ENCODE data around the gene WDFY2. TPM values are rescaled to one million over a fixed set of nuclear protein-coding genes. Genes with fewer than 3 reads are reported as not detected.
"Not testable (repeated sequence)": the region's sequence is repeated elsewhere in the genome, so short reads cannot be mapped to it uniquely, and the experiment has no call there.

Gene WDFY2
- total RNA-seq, 1 donor, result 10.2 TPM

DNA sequence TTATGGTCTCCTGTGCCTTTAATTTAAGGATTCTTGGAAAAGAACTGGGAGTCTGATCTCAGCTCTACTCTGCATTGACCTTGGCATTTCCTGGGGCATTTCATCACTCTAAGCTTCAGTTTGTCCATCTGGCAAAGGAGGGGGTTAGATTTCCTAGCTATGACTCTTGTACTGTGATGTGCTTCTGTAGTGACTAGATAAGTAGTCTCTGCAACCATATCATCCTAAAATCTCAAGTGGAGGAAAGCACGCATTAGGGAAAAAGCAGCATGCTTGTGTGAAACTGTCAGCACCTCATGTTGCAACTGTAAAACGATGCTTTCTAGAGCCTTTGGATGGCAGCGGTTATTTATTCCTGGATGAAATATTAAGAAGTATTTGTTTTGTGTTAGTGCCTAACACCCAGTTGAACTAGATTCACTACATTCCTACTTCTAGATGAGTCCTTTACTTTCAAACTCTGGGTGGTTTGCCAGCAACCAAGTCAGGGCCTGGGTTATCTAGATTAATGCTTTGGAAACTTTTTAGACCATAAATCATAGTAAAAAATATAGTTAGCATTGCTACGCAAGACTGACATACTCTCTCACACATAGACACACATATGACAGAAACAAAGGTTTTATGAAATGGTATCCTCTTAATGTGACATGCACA is 6.8 kb downstream of the WDFY2 start:
- TF ChIP-seq, protein P1, sequence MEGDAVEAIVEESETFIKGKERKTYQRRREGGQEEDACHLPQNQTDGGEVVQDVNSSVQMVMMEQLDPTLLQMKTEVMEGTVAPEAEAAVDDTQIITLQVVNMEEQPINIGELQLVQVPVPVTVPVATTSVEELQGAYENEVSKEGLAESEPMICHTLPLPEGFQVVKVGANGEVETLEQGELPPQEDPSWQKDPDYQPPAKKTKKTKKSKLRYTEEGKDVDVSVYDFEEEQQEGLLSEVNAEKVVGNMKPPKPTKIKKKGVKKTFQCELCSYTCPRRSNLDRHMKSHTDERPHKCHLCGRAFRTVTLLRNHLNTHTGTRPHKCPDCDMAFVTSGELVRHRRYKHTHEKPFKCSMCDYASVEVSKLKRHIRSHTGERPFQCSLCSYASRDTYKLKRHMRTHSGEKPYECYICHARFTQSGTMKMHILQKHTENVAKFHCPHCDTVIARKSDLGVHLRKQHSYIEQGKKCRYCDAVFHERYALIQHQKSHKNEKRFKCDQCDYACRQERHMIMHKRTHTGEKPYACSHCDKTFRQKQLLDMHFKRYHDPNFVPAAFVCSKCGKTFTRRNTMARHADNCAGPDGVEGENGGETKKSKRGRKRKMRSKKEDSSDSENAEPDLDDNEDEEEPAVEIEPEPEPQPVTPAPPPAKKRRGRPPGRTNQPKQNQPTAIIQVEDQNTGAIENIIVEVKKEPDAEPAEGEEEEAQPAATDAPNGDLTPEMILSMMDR (IDR thresholded peaks at IDR 0.05; ENCODE audit: insufficient read depth, low read length), result no peak
- peak; percentile 93 for DNase-seq (ENCODE audit: low read depth)
- H3K4me3 ChIP-seq (ENCODE audit: low read depth, low read length), result peak overlapping the region; percentile 11

GRCh38 chr13:51591938-51592337 is 7.7 kb downstream of the WDFY2 start:
- not testable (repeated sequence) for DNase-seq (ENCODE audit: low read depth); H3K4me3 ChIP-seq (ENCODE audit: low read depth, low read length)

- no peak for DNase-seq (ENCODE audit: low read depth)
- TF ChIP-seq, protein P1 (IDR thresholded peaks at IDR 0.05; ENCODE audit: insufficient read depth, low read length), result no peak
- H3K4me3 ChIP-seq (ENCODE audit: low read depth, low read length), result no peak overlapping the region
Observed at GRCh38 chr13:51594432-51594831, 10.2 kb downstream of the WDFY2 start.

- TF ChIP-seq, protein P1 (IDR thresholded peaks at IDR 0.05; ENCODE audit: insufficient read depth, low read length), result no peak
- no peak for DNase-seq (ENCODE audit: low read depth)
- no peak overlapping the region for H3K4me3 ChIP-seq (ENCODE audit: low read depth, low read length)
Observed at GRCh38 chr13:51595416-51595815, 11.2 kb downstream of the WDFY2 start.

DNA sequence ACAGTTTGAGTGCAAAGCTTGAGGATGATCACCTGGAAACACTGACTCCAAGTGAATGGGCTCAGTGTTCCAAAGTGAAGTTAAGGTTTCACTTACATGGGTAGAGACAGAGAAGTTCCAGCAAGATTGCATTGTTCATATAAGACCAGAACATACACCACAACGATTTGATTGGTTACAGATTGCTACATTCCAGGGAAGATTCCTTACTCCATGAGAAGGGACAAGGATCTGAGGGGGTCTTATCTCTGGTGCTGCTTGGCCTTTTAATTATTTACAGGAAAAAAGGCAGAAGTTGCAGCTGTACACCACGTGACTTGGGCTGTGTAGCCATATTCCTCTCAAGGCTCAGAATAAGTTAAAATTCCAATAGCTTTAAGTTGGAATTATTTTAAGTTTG is 12.3 kb downstream of the WDFY2 start:
- no peak for DNase-seq (ENCODE audit: low read depth)
- no peak overlapping the region for H3K4me3 ChIP-seq (ENCODE audit: low read depth, low read length)
- TF ChIP-seq, protein P1 (IDR thresholded peaks at IDR 0.05; ENCODE audit: insufficient read depth, low read length), result no peak

- DNase-seq (ENCODE audit: low read depth), result no peak
- no peak overlapping the region for H3K4me3 ChIP-seq (ENCODE audit: low read depth, low read length)
- TF ChIP-seq, protein P1 (IDR thresholded peaks at IDR 0.05; ENCODE audit: insufficient read depth, low read length), result no peak
Observed at GRCh38 chr13:51599444-51600176, 15.3 kb downstream of the WDFY2 start.

DNA sequence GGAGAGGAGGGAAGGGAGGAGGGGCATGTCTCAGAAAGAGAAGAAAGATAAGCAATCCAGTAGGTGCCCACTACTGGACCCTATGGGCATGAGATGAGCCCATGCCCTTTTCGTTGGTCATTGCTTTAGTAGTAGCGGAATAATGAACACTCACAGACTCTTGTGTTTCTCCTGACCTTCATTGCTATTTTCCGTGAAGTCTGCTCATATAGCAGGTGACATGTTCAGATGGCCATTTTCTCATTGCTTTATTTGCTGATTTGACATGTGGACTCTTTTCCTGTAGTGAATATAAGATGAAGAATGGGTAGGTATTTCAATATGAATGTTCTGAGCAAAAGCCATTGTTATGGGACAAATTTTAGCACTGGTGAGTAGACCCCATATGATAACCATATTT is 16.4 kb downstream of the WDFY2 start:
- TF ChIP-seq, protein P1 (IDR thresholded peaks at IDR 0.05; ENCODE audit: insufficient read depth, low read length), result no peak
- no peak for DNase-seq (ENCODE audit: low read depth)

More for the DNA sequence above, 16.4 kb downstream of the WDFY2 start:
- no peak overlapping the region for H3K4me3 ChIP-seq (ENCODE audit: low read depth, low read length)

Data from fibroblast of the aortic adventitia (primary cell).